Measurements from ENCODE around the gene ZNF496.
"Not testable (repeated sequence)": the region's sequence is repeated elsewhere in the genome, so short reads cannot be mapped to it uniquely, and the experiment has no call there.

ZNF496 gene

GRCh38 chr1:247331525-247332214, at the start of gene ZNF496:
Gene ZNF496 (minus strand): TSS chr1:247331867. CDS start chr1:247329578, 2,289 bp downstream.
- in situ Hi-C loops (cut with MboI; ENCODE audit: low sequenced_read_pairs), result no loop called here

- in situ Hi-C loops (cut with MboI; ENCODE audit: low sequenced_read_pairs), result loop anchor here (10.0 kb wide), 1 partner anchor 116 kb away; no protein-coding TSS in a partner anchor
These were observed 46.8 kb upstream of the ZNF496 start for GRCh38 chr1:247378334-247379073.

GRCh38 chr1:247377656-247378055, 46.0 kb upstream of the ZNF496 start:
- in situ Hi-C loops (cut with MboI; ENCODE audit: low sequenced_read_pairs), result loop anchor here (10.0 kb wide), 1 partner anchor 117 kb away; no protein-coding TSS in a partner anchor

- in situ Hi-C loops (cut with MboI; ENCODE audit: low sequenced_read_pairs), result loop anchor here (10.0 kb wide), 1 partner anchor 118 kb away; no protein-coding TSS in a partner anchor
These were observed 45.0 kb upstream of the ZNF496 start for GRCh38 chr1:247376659-247377058.

- in situ Hi-C loops (cut with MboI; ENCODE audit: low sequenced_read_pairs), result loop anchor here (10.0 kb wide), 1 partner anchor 119 kb away; no protein-coding TSS in a partner anchor
These were observed 44.1 kb upstream of the ZNF496 start for GRCh38 chr1:247375747-247376146.

- in situ Hi-C loops (cut with MboI; ENCODE audit: low sequenced_read_pairs), result loop anchor here (10.0 kb wide), 1 partner anchor 120 kb away; no protein-coding TSS in a partner anchor
These were observed 43.1 kb upstream of the ZNF496 start for GRCh38 chr1:247374651-247375334.

GRCh38 chr1:247373721-247374141, 42.1 kb upstream of the ZNF496 start:
- in situ Hi-C loops (cut with MboI; ENCODE audit: low sequenced_read_pairs), result loop anchor here (10.0 kb wide), 1 partner anchor 121 kb away; no protein-coding TSS in a partner anchor

GRCh38 chr1:247371801-247372259, 40.2 kb upstream of the ZNF496 start:
- in situ Hi-C loops (cut with MboI; ENCODE audit: low sequenced_read_pairs), result loop anchor here (10.0 kb wide), 1 partner anchor 123 kb away; no protein-coding TSS in a partner anchor

GRCh38 chr1:247370786-247371732, 39.4 kb upstream of the ZNF496 start:
- in situ Hi-C loops (cut with MboI; ENCODE audit: low sequenced_read_pairs), result loop anchor here (10.0 kb wide), 1 partner anchor 124 kb away; no protein-coding TSS in a partner anchor

GRCh38 chr1:247368490-247369145, 37.0 kb upstream of the ZNF496 start:
- in situ Hi-C loops (cut with MboI; ENCODE audit: low sequenced_read_pairs), result no loop called here

- in situ Hi-C loops (cut with MboI; ENCODE audit: low sequenced_read_pairs), result no loop called here
These were observed 36.2 kb upstream of the ZNF496 start for GRCh38 chr1:247367786-247368422.

GRCh38 chr1:247366926-247367645, 35.4 kb upstream of the ZNF496 start:
- in situ Hi-C loops (cut with MboI; ENCODE audit: low sequenced_read_pairs), result no loop called here

GRCh38 chr1:247366345-247366744, 34.7 kb upstream of the ZNF496 start:
- in situ Hi-C loops (cut with MboI; ENCODE audit: low sequenced_read_pairs), result not testable (repeated sequence)

- in situ Hi-C loops (cut with MboI; ENCODE audit: low sequenced_read_pairs), result no loop called here
These were observed 33.4 kb upstream of the ZNF496 start for GRCh38 chr1:247365023-247365422.

GRCh38 chr1:247363000-247363399, 31.3 kb upstream of the ZNF496 start:
- in situ Hi-C loops (cut with MboI; ENCODE audit: low sequenced_read_pairs), result not testable (repeated sequence)

- in situ Hi-C loops (cut with MboI; ENCODE audit: low sequenced_read_pairs), result no loop called here
These were observed 30.5 kb upstream of the ZNF496 start for GRCh38 chr1:247362153-247362552.

- in situ Hi-C loops (cut with MboI; ENCODE audit: low sequenced_read_pairs), result no loop called here
These were observed 29.5 kb upstream of the ZNF496 start for GRCh38 chr1:247360991-247361731.

Measured in HL-60/S4 treated with phorbol 12-myristate 13-acetate at 8.2 ng/mL for 4 days and 3 days (cell line).